Measurements from ENCODE around the gene SPANXN3.

Gene SPANXN3

GRCh38 chrX:143462696-143463095 is 54.6 kb downstream of the SPANXN3 start:
- no peak for TF ChIP-seq CTCF (IDR thresholded peaks at IDR 0.05; ENCODE audit: insufficient read depth, low read depth, low read length, missing control alignments)
- no peak overlapping the region for H3K4me3 ChIP-seq (ENCODE audit: low read length)
- no peak for DNase-seq (ENCODE audit: low read depth)

- DNase-seq (ENCODE audit: low read depth) = no peak
- TF ChIP-seq CTCF (IDR thresholded peaks at IDR 0.05; ENCODE audit: insufficient read depth, low read depth, low read length, missing control alignments) = no peak
- H3K4me3 ChIP-seq (ENCODE audit: low read length) = no peak overlapping the region
Observed at GRCh38 chrX:143461606-143462005, 55.7 kb downstream of the SPANXN3 start.

Measured in epithelial cell of esophagus (primary cell).